ENCODE results near the gene ABCC11.

ABCC11 gene

DNA sequence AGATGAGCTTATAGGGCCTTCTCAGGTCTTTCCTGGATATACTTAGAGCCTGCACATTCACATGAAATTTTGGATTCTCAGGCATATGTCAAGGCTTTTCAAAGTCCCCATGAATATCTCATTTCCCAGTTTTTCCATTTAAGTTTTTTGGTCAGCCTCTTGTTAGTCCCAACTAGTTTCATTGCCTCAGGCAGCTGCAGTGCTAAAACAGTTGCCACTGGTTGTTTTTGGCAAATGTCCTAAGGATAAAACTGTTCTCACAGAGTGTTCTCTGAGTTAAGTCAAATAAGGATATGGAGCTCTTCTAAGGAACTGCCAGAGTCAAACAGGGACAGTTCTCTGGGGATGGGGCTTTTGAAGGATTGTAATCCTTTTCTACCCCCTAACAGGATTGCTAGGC lies 39.9 kb upstream of the ABCC11 start:
- TF ChIP-seq CTCF (IDR thresholded peaks at IDR 0.05; ENCODE audit: low read depth, low read length, missing control alignments) = no peak
- no peak for DNase-seq (ENCODE audit: extremely low read depth, low read depth)
- H3K4me3 ChIP-seq (replicated peaks; ENCODE audit: low read depth, low read length) = no peak overlapping the region

DNA sequence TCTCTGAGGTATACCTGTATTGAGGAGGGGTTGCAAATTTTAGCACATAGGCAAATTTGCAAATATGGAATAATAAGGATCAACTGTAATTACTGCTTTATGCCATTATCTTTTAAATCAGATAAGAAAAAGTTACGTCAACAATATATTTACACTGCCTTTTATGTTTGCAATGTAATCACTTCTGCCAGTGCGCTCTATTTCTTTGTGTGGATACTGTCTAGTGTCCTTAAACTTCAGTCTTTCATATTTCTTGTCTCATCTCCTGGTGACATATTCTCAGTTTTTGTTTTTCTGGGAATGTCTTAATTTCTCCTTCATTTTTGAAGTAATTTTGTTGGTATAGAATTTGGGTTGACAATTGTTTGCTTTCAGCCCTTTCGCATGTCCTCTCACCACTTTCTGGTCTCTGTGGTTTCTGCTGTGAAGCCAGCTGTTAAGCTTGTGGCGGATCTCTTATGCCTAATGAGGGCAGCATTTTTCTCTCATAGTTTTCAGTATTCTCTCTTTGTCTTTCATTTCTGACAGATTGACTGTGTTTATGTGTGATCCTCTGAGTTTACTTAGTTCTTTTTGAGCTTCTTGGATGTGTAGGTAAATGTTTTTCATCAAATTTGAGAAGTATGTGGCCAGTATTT lies 37.6 kb upstream of the ABCC11 start:
- no peak for DNase-seq (ENCODE audit: extremely low read depth, low read depth)
- TF ChIP-seq CTCF (IDR thresholded peaks at IDR 0.05; ENCODE audit: low read depth, low read length, missing control alignments) = no peak
- H3K4me3 ChIP-seq (replicated peaks; ENCODE audit: low read depth, low read length) = no peak overlapping the region

GRCh38 chr16:48282636-48283263 lies 35.4 kb upstream of the ABCC11 start:
- DNase-seq (ENCODE audit: extremely low read depth, low read depth) = no peak
- TF ChIP-seq CTCF (IDR thresholded peaks at IDR 0.05; ENCODE audit: low read depth, low read length, missing control alignments) = no peak

GRCh38 chr16:48280546-48280945 lies 33.2 kb upstream of the ABCC11 start:
- TF ChIP-seq CTCF (IDR thresholded peaks at IDR 0.05; ENCODE audit: low read depth, low read length, missing control alignments) = no peak
- H3K4me3 ChIP-seq (replicated peaks; ENCODE audit: low read depth, low read length) = no peak overlapping the region
- DNase-seq (ENCODE audit: extremely low read depth, low read depth) = no peak

More at GRCh38 chr16:48282636-48283263, 35.4 kb upstream of the ABCC11 start:
- no peak overlapping the region for H3K4me3 ChIP-seq (replicated peaks; ENCODE audit: low read depth, low read length)

GRCh38 chr16:48279199-48279598 lies 31.9 kb upstream of the ABCC11 start:
- TF ChIP-seq CTCF (IDR thresholded peaks at IDR 0.05; ENCODE audit: low read depth, low read length, missing control alignments) = no peak
- no peak for DNase-seq (ENCODE audit: extremely low read depth, low read depth)
- no peak overlapping the region for H3K4me3 ChIP-seq (replicated peaks; ENCODE audit: low read depth, low read length)

DNA sequence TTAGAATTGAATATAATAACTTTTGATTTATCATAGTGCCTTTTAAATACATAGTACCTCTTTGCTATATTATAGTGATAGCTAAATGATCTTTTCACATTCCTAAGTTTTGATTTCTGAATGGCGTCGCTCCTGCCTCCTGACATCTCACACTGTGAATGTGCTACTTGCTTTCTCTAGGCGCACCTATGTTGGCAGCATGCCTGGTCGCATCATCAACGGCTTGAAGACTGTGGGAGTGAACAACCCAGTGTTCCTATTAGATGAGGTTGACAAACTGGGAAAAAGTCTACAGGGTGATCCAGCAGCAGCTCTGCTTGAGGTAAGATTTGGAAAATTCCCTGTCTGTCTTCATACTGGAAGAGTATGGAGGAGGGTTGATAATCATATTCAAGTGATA lies 29.8 kb upstream of the ABCC11 start:
- DNase-seq (ENCODE audit: extremely low read depth, low read depth) = no peak
- TF ChIP-seq CTCF (IDR thresholded peaks at IDR 0.05; ENCODE audit: low read depth, low read length, missing control alignments) = no peak
- H3K4me3 ChIP-seq (replicated peaks; ENCODE audit: low read depth, low read length) = no peak overlapping the region

All from HFF-Myc (cell line).